NT2/D1 (cell line): ENCODE results near the gene C11orf97.

Experiments
- DNase-seq: peaks from one replicate; pipeline ENCODE4 v3.0.0-alpha.2; 2011; ENCODE audit warnings: low read depth, low spot score
- H3K27me3 ChIP-seq: 2 replicates; pipeline ENCODE4 v1.6.0; 2011; ENCODE audit warnings: mild to moderate bottlenecking; ENCODE audit not compliant: insufficient read length, insufficient read depth
- H3K36me3 ChIP-seq: 2 replicates; pipeline ENCODE4 v1.6.1; 2011; ENCODE audit warnings: mild to moderate bottlenecking, low read length, mixed read lengths; ENCODE audit not compliant: insufficient read depth, insufficient read length
- H3K4me1 ChIP-seq: 2 replicates; pipeline ENCODE4 v1.5.1; 2011; ENCODE audit not compliant: insufficient read depth, insufficient read length
- H3K4me3 ChIP-seq: 2 replicates; pipeline ENCODE4 v1.5.1; 2011; ENCODE audit warnings: low read depth; ENCODE audit not compliant: insufficient read length
- H3K9ac ChIP-seq: 2 replicates; pipeline ENCODE4 v1.6.0; 2011; ENCODE audit warnings: low read depth; ENCODE audit not compliant: insufficient read length
- H3K9me3 ChIP-seq: 2 replicates; pipeline ENCODE4 v1.5.1; 2011; ENCODE audit warnings: mild to moderate bottlenecking, low read length; ENCODE audit not compliant: insufficient read depth
- SUZ12 ChIP-seq: IDR thresholded peaks from 2 replicates; pipeline ENCODE4 v1.6.1; 2011; ENCODE audit not compliant: insufficient read length, insufficient read depth; ENCODE audit errors: extremely low read depth
- YY1 ChIP-seq: IDR thresholded peaks from 2 replicates; pipeline ENCODE4 v1.6.1; 2011; ENCODE audit not compliant: insufficient read length, insufficient read depth
- ZNF274 ChIP-seq: IDR thresholded peaks from 2 replicates; pipeline ENCODE4 v1.6.1; 2011; ENCODE audit warnings: mild to moderate bottlenecking, low read depth, low read length

Gene C11orf97

GRCh38 chr11:94574193-94574961, 62.1 kb downstream of the C11orf97 start:
- no peak overlapping the region for H3K9ac ChIP-seq

GRCh38 chr11:94576306-94576705, 64.0 kb downstream of the C11orf97 start:
- H3K27me3 ChIP-seq = no peaks in the 10 kb centered on the region
- H3K36me3 ChIP-seq = no peaks in the 10 kb centered on the region
- H3K4me3 ChIP-seq = no peak overlapping the region
- TF ChIP-seq YY1 (no peak), ZNF274 (no peak), SUZ12 (no peak)
- no peak overlapping the region for H3K9ac ChIP-seq
- no peaks in the 10 kb centered on the region for H3K9me3 ChIP-seq
- no peak for DNase-seq
- no peaks in the 10 kb centered on the region for H3K4me1 ChIP-seq

More at GRCh38 chr11:94574193-94574961, 62.1 kb downstream of the C11orf97 start:
- no peak overlapping the region for H3K4me3 ChIP-seq
- DNase-seq = no peak
- no peaks in the 10 kb centered on the region for H3K4me1 ChIP-seq
- TF ChIP-seq YY1 (no peak), SUZ12 (no peak), ZNF274 (no peak)
- no peaks in the 10 kb centered on the region for H3K36me3 ChIP-seq
- no peaks in the 10 kb centered on the region for H3K27me3 ChIP-seq
- no peaks in the 10 kb centered on the region for H3K9me3 ChIP-seq

- Histone ChIP-seq H3K4me3 (no peak overlapping the region), H3K36me3 (no peaks in the 10 kb centered on the region), H3K27me3 (no peaks in the 10 kb centered on the region), H3K4me1 (no peaks in the 10 kb centered on the region), H3K9ac (no peak overlapping the region), H3K9me3 (no peaks in the 10 kb centered on the region)
- no peak for DNase-seq
- TF ChIP-seq YY1 = no peak
- TF ChIP-seq SUZ12 = no peak
- no peak for TF ChIP-seq ZNF274
These were observed 65.6 kb downstream of the C11orf97 start for GRCh38 chr11:94577841-94578240.
